ENCODE measurements around the gene DUSP3.
A peak's percentile ranks its signal among the peaks of the same experiment; 100 is the strongest.

The DUSP3 gene

DNA sequence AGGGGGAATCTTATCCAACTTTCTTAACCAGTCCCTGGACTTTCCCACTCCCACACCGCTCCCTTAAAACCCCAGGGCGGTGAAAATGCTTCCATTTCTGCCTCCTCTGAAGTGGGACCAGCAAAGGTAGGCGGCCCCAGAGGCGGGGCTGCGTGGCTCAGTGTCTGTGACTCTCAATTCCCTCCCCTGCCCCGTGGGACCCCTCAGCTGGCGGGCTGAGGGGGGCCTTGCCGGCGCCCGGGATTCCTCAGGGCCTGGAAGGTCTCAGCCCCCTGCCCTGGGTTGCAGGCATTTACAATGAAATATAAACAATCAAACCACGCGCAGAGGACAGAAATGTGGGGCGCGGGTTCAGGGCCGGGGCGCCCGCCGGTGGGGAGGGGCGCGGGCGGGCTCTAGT lies 23.8 kb downstream of the DUSP3 start:
- TF ChIP-seq, protein P1, sequence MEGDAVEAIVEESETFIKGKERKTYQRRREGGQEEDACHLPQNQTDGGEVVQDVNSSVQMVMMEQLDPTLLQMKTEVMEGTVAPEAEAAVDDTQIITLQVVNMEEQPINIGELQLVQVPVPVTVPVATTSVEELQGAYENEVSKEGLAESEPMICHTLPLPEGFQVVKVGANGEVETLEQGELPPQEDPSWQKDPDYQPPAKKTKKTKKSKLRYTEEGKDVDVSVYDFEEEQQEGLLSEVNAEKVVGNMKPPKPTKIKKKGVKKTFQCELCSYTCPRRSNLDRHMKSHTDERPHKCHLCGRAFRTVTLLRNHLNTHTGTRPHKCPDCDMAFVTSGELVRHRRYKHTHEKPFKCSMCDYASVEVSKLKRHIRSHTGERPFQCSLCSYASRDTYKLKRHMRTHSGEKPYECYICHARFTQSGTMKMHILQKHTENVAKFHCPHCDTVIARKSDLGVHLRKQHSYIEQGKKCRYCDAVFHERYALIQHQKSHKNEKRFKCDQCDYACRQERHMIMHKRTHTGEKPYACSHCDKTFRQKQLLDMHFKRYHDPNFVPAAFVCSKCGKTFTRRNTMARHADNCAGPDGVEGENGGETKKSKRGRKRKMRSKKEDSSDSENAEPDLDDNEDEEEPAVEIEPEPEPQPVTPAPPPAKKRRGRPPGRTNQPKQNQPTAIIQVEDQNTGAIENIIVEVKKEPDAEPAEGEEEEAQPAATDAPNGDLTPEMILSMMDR (IDR thresholded peaks at IDR 0.05; ENCODE audit: poor library complexity, severe bottlenecking): no peak
- H3K27ac ChIP-seq (ENCODE audit: poor library complexity, severe bottlenecking): no peak overlapping the region
- H3K4me3 ChIP-seq (ENCODE audit: severe bottlenecking): no peak overlapping the region
- peaks cover 11% of the 10 kb centered on the region for H3K4me1 ChIP-seq (ENCODE audit: insufficient read depth, poor library complexity, severe bottlenecking)
- DNase-seq (ENCODE audit: low spot score) (no peak), ATAC-seq (ENCODE audit: low read depth) (no peak)
- no peaks in the 10 kb centered on the region for H3K36me3 ChIP-seq (ENCODE audit: low read depth)
- no peaks in the 10 kb centered on the region for H3K9me3 ChIP-seq (ENCODE audit: severe bottlenecking)
- H3K27me3 ChIP-seq (ENCODE audit: insufficient read depth, poor library complexity, severe bottlenecking): peaks cover 13% of the 10 kb centered on the region

DNA sequence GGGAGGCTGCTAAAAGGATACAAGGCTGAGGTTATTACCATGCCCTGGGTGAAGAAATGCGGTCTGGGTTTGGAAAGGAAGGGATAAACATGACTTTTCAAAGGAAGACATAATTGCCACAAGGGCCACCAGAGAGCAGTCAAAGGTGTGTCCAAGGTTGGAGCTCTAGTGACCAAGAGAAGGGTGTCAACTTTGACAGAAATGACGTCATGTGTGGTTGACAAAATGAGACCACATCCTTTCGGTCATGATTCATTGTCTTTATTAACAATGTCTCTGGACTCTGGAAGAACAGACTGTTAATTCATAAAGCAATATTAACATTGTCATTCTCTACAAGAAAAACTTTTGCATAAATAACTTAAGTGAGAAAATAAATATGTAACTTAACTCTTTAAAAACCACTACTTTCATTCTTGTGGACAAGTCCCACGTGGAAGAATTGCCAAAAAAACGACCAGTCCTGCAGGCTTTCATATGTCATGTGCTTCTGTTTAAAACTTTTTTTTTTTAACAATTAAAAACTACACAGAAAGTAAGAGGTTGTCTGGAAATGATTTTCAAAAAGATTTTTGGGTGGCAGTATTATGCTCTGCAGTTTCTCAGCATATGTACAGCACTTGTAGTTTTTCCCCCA lies 25.2 kb downstream of the DUSP3 start:
- Histone ChIP-seq H3K27me3 (ENCODE audit: insufficient read depth, poor library complexity, severe bottlenecking) (peaks cover 13% of the 10 kb centered on the region), H3K4me3 (ENCODE audit: severe bottlenecking) (no peak overlapping the region), H3K9me3 (ENCODE audit: severe bottlenecking) (no peaks in the 10 kb centered on the region), H3K27ac (ENCODE audit: poor library complexity, severe bottlenecking) (no peak overlapping the region), H3K36me3 (ENCODE audit: low read depth) (no peaks in the 10 kb centered on the region), H3K4me1 (ENCODE audit: insufficient read depth, poor library complexity, severe bottlenecking) (peaks cover 12% of the 10 kb centered on the region)
- DNase-seq (ENCODE audit: low spot score) (no peak), ATAC-seq (ENCODE audit: low read depth) (no peak)
- TF ChIP-seq, protein P1 (IDR thresholded peaks at IDR 0.05; ENCODE audit: poor library complexity, severe bottlenecking): no peak

DNA sequence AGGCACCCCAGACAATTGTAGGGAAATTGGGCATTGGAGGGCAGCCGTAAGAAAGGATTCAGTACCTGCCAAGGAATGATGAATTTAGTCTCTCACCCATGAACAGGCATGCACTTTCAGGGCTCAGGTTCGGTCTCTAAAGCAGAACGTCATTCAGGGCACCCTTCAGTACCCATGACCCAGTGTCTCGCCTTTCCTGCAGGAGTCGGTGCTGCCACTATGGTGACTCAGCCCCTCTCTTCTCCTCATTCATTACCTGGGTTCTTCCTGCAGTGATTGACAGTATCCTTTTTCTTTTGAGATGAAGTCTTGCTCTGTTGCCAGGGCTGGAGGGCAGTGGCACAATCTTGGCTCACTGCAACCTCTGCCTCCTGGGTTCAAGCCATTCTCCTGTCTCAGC lies 28.6 kb downstream of the DUSP3 start:
- peak; percentile 55; the same call in 2 of the 3 replicates for ATAC-seq (ENCODE audit: low read depth)
- Histone ChIP-seq H3K4me3 (ENCODE audit: severe bottlenecking) (no peak overlapping the region), H3K36me3 (ENCODE audit: low read depth) (no peaks in the 10 kb centered on the region), H3K9me3 (ENCODE audit: severe bottlenecking) (no peaks in the 10 kb centered on the region), H3K27ac (ENCODE audit: poor library complexity, severe bottlenecking) (peak overlapping the region; percentile 5), H3K27me3 (ENCODE audit: insufficient read depth, poor library complexity, severe bottlenecking) (peaks cover 3% of the 10 kb centered on the region), H3K4me1 (ENCODE audit: insufficient read depth, poor library complexity, severe bottlenecking) (peaks cover 12% of the 10 kb centered on the region)
- no peak for DNase-seq (ENCODE audit: low spot score)
- TF ChIP-seq, protein P1 (IDR thresholded peaks at IDR 0.05; ENCODE audit: poor library complexity, severe bottlenecking): no peak

DNA sequence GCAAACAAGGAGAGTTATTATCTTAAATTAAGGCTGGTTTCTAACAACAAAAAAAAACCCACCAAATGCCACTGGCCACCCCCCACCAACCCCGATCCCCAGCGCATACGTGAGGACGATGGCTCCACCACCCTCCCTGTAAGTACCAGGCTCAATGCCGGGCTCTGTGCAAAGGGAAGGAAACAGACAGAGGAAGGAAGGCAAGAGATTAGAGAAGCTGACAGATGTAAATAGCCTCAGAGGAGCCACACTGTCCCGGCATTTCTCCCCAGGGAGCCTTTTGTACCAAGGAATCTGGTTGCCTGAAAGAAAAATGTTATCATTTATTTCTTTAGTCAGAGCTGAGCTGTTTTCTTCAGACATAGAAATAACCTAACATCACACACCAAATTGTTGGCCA lies 33.2 kb downstream of the DUSP3 start:
- Histone ChIP-seq H3K4me3 (ENCODE audit: severe bottlenecking) (no peak overlapping the region), H3K27ac (ENCODE audit: poor library complexity, severe bottlenecking) (no peak overlapping the region), H3K36me3 (ENCODE audit: low read depth) (no peaks in the 10 kb centered on the region), H3K9me3 (ENCODE audit: severe bottlenecking) (no peaks in the 10 kb centered on the region), H3K27me3 (ENCODE audit: insufficient read depth, poor library complexity, severe bottlenecking) (no peaks in the 10 kb centered on the region), H3K4me1 (ENCODE audit: insufficient read depth, poor library complexity, severe bottlenecking) (peaks cover 9% of the 10 kb centered on the region)
- ATAC-seq (ENCODE audit: low read depth): no peak
- no peak for DNase-seq (ENCODE audit: low spot score)
- TF ChIP-seq, protein P1 (IDR thresholded peaks at IDR 0.05; ENCODE audit: poor library complexity, severe bottlenecking): no peak

DNA sequence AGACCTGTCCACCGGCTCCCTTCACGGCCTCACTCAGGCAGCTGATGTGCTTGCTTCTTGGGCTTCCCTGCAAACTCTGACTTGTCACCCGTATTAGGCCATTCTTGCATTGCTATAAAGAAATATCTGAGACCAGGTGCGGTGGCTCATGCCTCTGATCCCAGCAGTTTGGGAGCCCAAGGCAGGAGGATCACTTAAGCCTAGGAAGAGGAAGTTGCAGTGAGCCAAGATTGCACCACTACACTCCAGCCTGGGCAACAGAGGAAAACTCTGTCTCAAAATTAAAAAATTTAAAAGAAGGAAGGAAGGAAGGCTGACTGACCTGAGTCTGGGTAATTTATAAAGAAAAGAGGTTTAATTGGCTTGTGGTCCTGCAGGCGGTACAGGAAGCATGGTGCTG lies 37.1 kb downstream of the DUSP3 start:
- Histone ChIP-seq H3K27ac (ENCODE audit: poor library complexity, severe bottlenecking) (no peak overlapping the region), H3K9me3 (ENCODE audit: severe bottlenecking) (no peaks in the 10 kb centered on the region), H3K4me1 (ENCODE audit: insufficient read depth, poor library complexity, severe bottlenecking) (no peaks in the 10 kb centered on the region), H3K27me3 (ENCODE audit: insufficient read depth, poor library complexity, severe bottlenecking) (no peaks in the 10 kb centered on the region), H3K36me3 (ENCODE audit: low read depth) (no peaks in the 10 kb centered on the region), H3K4me3 (ENCODE audit: severe bottlenecking) (no peak overlapping the region)
- TF ChIP-seq, protein P1 (IDR thresholded peaks at IDR 0.05; ENCODE audit: poor library complexity, severe bottlenecking): no peak
- DNase-seq (ENCODE audit: low spot score) (no peak), ATAC-seq (ENCODE audit: low read depth) (no peak)

All from RWPE2 (cell line).